NB4 (cell line): ENCODE measurements around the gene SCG5.

Experiments
- DNase-seq: peaks from one replicate; pipeline ENCODE4 v3.0.0; 2010; ENCODE audit warnings: low read depth
- H3K4me3 ChIP-seq: one replicate; pipeline ENCODE4 v1.5.1; 2011; ENCODE audit warnings: mild to moderate bottlenecking, low read depth, low read length, moderate library complexity
- CTCF ChIP-seq: IDR thresholded peaks from one replicate; pipeline ENCODE4 v1.5.1; 2012; ENCODE audit warnings: low read depth, low read length
- MAX ChIP-seq: IDR thresholded peaks from 2 replicates; pipeline ENCODE4 v1.6.1; 2011; ENCODE audit warnings: low read depth, low read length
- MYC ChIP-seq: IDR thresholded peaks from 2 replicates; pipeline ENCODE4 v1.6.1; 2011; ENCODE audit warnings: low read depth, low read length
- POLR2A ChIP-seq: IDR thresholded peaks from 2 replicates; pipeline ENCODE4 v1.6.1; 2011; ENCODE audit warnings: mild to moderate bottlenecking; ENCODE audit not compliant: insufficient read length; ENCODE audit errors: extremely low read depth

SCG5 gene

GRCh38 chr15:32732574-32733157 lies 91.2 kb downstream of the SCG5 start:
- DNase-seq = no peak
- no peak overlapping the region for H3K4me3 ChIP-seq
- TF ChIP-seq MAX (no peak), POLR2A (no peak), MYC (no peak), CTCF (no peak)

- DNase-seq = no peak
- TF ChIP-seq MAX = no peak
- TF ChIP-seq MYC = no peak
- no peak for TF ChIP-seq POLR2A
- no peak for TF ChIP-seq CTCF
- H3K4me3 ChIP-seq = no peak overlapping the region
Observed at GRCh38 chr15:32733281-32733680, 91.8 kb downstream of the SCG5 start.

- no peak for DNase-seq
- TF ChIP-seq MYC (no peak), CTCF (no peak), MAX (no peak), POLR2A (no peak)
- no peak overlapping the region for H3K4me3 ChIP-seq
Observed at GRCh38 chr15:32735989-32736700, 94.6 kb downstream of the SCG5 start.

- no peak for DNase-seq
- TF ChIP-seq POLR2A (no peak), CTCF (no peak), MYC (no peak), MAX (no peak)
- no peak overlapping the region for H3K4me3 ChIP-seq
Observed at GRCh38 chr15:32736701-32737061, 95.2 kb downstream of the SCG5 start.

GRCh38 chr15:32737304-32737703 lies 95.8 kb downstream of the SCG5 start:
- H3K4me3 ChIP-seq = no peak overlapping the region
- no peak for TF ChIP-seq MAX
- TF ChIP-seq CTCF = no peak
- TF ChIP-seq POLR2A = no peak
- no peak for TF ChIP-seq MYC
- DNase-seq = no peak
